BLaER1 (cell line): ENCODE results near the gene MAX.

ENCODE experiments used
- H3K27ac ChIP-seq: shearing (Covaris generic); formaldehyde crosslinking; 2 replicates; pipeline ENCODE4 v1.8.1; 2022
- H3K27me3 ChIP-seq: shearing (Covaris generic); formaldehyde crosslinking; 2 replicates; pipeline ENCODE4 v1.8.1; 2022
- H3K36me3 ChIP-seq: shearing (Covaris generic); formaldehyde crosslinking; 2 replicates; pipeline ENCODE4 v1.8.1; 2022
- H3K4me1 ChIP-seq: shearing (Covaris generic); formaldehyde crosslinking; 2 replicates; pipeline ENCODE4 v1.8.1; 2022
- H3K4me2 ChIP-seq: shearing (Covaris generic); formaldehyde crosslinking; 2 replicates; pipeline ENCODE4 v1.8.1; 2022
- H3K4me3 ChIP-seq: shearing (Covaris generic); formaldehyde crosslinking; 2 replicates; pipeline ENCODE4 v1.8.1; 2022
- H3K9ac ChIP-seq: shearing (Covaris generic); formaldehyde crosslinking; 2 replicates; pipeline ENCODE4 v1.8.1; 2022
- H3K9me3 ChIP-seq: shearing (Covaris generic); formaldehyde crosslinking; 2 replicates; pipeline ENCODE4 v1.8.1; 2022
- H4K20me1 ChIP-seq: shearing (Covaris generic); formaldehyde crosslinking; 2 replicates; pipeline ENCODE4 v1.8.1; 2022
- Cebpa-rat ChIP-seq: shearing (Covaris generic); IDR thresholded peaks from 2 replicates; pipeline ENCODE4 v1.8.1; 2022

MAX gene

DNA sequence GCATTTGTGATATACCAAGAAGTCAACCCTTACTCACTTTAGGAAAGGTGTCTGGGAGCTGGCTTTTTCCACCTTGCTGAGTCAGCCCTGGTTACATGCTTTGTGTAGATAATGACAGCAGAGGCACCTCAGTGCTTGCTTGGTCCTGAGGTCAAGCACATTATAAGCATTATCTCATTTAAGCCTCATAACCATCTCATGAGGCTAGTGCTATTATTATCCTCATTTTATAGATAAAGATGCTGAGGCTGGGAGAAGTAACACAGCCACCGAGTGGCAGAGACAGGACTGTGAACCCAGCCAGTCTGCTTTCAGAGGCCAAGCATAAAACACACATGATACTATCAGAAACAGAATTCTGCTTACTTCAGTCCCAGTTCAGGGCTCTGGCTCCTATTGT lies 29.4 kb downstream of the MAX start:
- Histone ChIP-seq H3K9ac (no peak overlapping the region), H3K4me1 (peaks cover 23% of the 10 kb centered on the region), H3K27ac (no peak overlapping the region), H3K9me3 (no peaks in the 10 kb centered on the region), H3K4me2 (no peak overlapping the region), H3K36me3 (peaks cover 96% of the 10 kb centered on the region), H3K4me3 (no peak overlapping the region), H4K20me1 (peaks cover 84% of the 10 kb centered on the region), H3K27me3 (no peaks in the 10 kb centered on the region)
- TF ChIP-seq Cebpa-rat: no peak

DNA sequence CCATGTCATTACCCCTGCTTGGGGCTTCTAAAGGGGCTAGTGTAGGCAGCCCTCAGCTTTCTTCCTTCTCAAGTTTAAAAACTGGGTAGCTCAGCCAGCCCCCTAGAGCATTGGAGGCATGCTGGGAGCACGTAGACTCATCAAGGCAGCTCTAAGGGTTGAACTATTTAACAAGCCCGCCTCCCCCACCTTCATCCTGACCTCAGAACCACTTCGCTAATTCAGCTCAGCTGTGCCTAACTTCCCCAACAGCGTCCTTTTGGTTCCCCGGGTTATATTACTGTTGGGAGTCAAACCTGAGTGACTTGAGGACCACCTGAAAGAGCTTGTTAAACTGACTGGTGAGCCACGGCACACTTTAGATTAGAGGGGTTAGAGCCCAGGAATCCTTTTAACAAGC lies 30.1 kb downstream of the MAX start:
- peaks cover 80% of the 10 kb centered on the region for H4K20me1 ChIP-seq
- TF ChIP-seq Cebpa-rat: no peak
- no peaks in the 10 kb centered on the region for H3K9me3 ChIP-seq
- peaks cover 23% of the 10 kb centered on the region for H3K4me1 ChIP-seq
- no peak overlapping the region for H3K9ac ChIP-seq
- no peak overlapping the region for H3K4me2 ChIP-seq
- H3K36me3 ChIP-seq: peaks cover 96% of the 10 kb centered on the region
- no peak overlapping the region for H3K4me3 ChIP-seq
- H3K27ac ChIP-seq: no peak overlapping the region
- H3K27me3 ChIP-seq: no peaks in the 10 kb centered on the region

DNA sequence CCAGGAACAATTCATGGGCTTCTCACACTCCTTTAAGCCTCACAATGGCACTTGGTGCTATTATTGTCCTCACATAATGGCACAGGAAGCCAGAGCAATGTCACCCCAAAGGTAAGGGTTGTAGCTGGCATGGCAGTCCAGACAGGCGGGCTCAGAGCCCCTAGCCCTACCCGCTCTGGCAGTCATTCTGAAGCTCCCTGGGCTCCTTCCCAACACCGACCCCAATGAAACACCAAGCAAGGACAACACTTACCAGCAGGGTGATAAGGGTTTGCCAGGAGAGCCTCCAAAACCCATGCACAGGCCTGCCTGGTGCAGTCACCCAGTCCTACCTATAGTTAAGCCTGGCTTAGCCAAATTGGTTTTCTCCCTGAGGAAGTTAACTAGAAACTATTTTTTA lies 30.8 kb downstream of the MAX start:
- TF ChIP-seq Cebpa-rat: no peak

GRCh38 chr14:65070471-65070976 lies 31.8 kb downstream of the MAX start:
- Histone ChIP-seq H3K4me2 (no peak overlapping the region), H3K27ac (no peak overlapping the region)

More for the DNA sequence above, 30.8 kb downstream of the MAX start:
- Histone ChIP-seq H3K9ac (no peak overlapping the region), H3K27me3 (no peaks in the 10 kb centered on the region), H3K9me3 (no peaks in the 10 kb centered on the region), H3K4me1 (peaks cover 23% of the 10 kb centered on the region), H3K36me3 (peaks cover 95% of the 10 kb centered on the region), H3K27ac (no peak overlapping the region), H4K20me1 (peaks cover 73% of the 10 kb centered on the region), H3K4me2 (no peak overlapping the region), H3K4me3 (no peak overlapping the region)

GRCh38 chr14:65069874-65070413 lies 32.4 kb downstream of the MAX start:
- H3K4me3 ChIP-seq: no peak overlapping the region
- peaks cover 95% of the 10 kb centered on the region for H3K36me3 ChIP-seq
- H3K27me3 ChIP-seq: no peaks in the 10 kb centered on the region
- H3K4me2 ChIP-seq: no peak overlapping the region
- no peak overlapping the region for H3K27ac ChIP-seq
- H3K9ac ChIP-seq: no peak overlapping the region
- H4K20me1 ChIP-seq: peaks cover 57% of the 10 kb centered on the region
- TF ChIP-seq Cebpa-rat: no peak
- peaks cover 7% of the 10 kb centered on the region for H3K4me1 ChIP-seq
- no peaks in the 10 kb centered on the region for H3K9me3 ChIP-seq

More at GRCh38 chr14:65070471-65070976, 31.8 kb downstream of the MAX start:
- no peak for TF ChIP-seq Cebpa-rat
- Histone ChIP-seq H3K4me3 (no peak overlapping the region), H3K27me3 (no peaks in the 10 kb centered on the region), H3K9me3 (no peaks in the 10 kb centered on the region), H4K20me1 (peaks cover 63% of the 10 kb centered on the region), H3K9ac (no peak overlapping the region), H3K36me3 (peaks cover 95% of the 10 kb centered on the region), H3K4me1 (peaks cover 13% of the 10 kb centered on the region)

DNA sequence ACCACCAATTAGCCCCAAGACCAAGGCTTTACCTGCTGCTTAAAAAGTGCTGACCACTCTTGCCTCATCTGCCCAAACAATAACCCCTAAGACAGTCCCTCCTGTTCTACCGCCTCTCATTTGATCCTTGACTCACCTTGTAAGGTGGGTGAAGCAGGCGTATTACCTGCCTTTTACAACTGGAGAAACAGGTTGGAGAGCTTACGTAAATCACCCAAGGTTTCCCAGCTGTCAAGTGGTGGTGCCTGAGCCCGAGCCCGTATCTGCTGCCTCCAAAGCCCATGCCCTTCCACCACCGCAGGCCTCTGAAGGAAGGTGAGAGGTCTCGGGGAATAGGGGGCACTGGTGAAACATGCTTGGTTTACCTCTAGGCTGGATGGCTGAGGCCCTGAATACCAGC lies 36.6 kb downstream of the MAX start:
- no peak overlapping the region for H3K4me3 ChIP-seq
- H3K27me3 ChIP-seq: no peaks in the 10 kb centered on the region
- no peaks in the 10 kb centered on the region for H3K9me3 ChIP-seq
- H3K27ac ChIP-seq: no peak overlapping the region
- no peaks in the 10 kb centered on the region for H3K4me1 ChIP-seq
- no peak overlapping the region for H3K9ac ChIP-seq
- peaks cover 96% of the 10 kb centered on the region for H3K36me3 ChIP-seq
- H3K4me2 ChIP-seq: no peak overlapping the region
- no peak for TF ChIP-seq Cebpa-rat
- H4K20me1 ChIP-seq: peaks cover 21% of the 10 kb centered on the region

DNA sequence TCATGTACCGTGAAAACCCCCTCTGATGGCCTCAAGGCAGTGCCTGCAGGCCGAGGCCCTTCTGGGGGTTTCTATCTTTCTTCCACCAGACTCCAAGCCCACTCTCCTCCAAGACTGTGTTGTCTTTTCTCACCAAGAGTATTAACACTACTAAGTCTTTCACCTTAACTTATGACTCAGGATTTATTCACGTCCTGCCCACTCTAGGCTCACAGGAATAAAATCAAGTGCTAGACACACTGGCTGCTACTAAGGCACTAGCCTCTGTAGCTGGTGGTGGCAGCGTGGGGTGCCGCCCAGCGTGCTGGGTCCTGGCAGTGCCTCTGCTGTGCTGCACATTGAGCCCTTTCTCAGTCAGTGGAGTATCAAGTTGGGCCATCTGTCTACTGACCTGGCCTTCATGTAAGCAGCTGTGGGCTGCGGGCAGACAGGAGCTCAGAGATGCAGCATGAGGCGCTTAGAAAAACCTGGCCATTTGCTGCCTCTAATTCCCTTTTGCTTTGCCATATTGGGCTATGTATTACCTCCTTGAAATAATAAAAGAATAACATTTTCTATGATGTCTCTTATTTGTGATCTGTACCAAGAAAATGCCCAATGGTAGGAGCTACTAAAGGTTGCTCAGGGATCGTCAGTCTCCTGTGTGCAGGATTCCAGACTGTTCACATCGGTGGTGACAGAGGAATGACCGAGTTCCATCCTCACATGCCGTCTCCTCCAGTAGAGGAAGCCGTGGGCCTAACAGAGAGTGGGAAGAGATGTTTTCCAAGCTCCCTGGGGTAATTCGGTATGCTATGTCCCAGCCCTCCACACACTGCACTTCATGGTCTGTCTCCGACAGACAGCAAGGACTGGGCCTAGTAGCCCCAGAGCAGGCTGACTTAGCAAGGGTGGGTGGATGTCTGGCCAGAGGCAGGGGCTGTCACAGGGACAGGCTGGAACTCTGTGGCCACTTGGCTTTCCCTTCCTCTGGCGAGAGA lies 39.9 kb downstream of the MAX start:
- Histone ChIP-seq H3K36me3 (peaks cover 94% of the 10 kb centered on the region), H3K9ac (no peak overlapping the region), H3K4me3 (no peak overlapping the region), H3K9me3 (no peaks in the 10 kb centered on the region), H3K4me2 (no peak overlapping the region), H3K27me3 (no peaks in the 10 kb centered on the region), H3K4me1 (no peaks in the 10 kb centered on the region), H4K20me1 (no peaks in the 10 kb centered on the region), H3K27ac (no peak overlapping the region)
- no peak for TF ChIP-seq Cebpa-rat

DNA sequence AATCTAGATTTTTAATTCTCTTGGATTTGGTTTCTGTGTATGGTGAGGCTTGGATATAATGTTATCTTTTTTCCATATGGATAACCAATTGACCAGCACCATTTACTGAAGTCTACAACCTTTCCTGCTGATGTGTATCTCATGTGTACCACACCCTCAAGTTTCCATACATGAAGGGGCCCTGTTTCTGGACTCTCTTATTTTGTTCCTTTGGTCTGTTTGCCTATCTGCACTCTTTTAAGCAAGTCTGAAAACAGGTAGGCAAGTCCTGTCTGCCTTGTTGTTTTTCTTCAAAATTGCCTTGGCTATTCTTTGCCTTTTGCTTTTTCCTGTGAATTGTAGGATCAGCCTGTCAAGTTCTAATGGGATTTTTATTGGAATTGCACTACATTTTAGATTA lies 44.6 kb downstream of the MAX start:
- peaks cover 60% of the 10 kb centered on the region for H3K36me3 ChIP-seq
- H3K4me1 ChIP-seq: peaks cover 46% of the 10 kb centered on the region
- no peaks in the 10 kb centered on the region for H4K20me1 ChIP-seq
- H3K27ac ChIP-seq: no peak overlapping the region
- no peaks in the 10 kb centered on the region for H3K9me3 ChIP-seq
- TF ChIP-seq Cebpa-rat: no peak
- no peak overlapping the region for H3K4me2 ChIP-seq
- H3K4me3 ChIP-seq: no peak overlapping the region
- H3K27me3 ChIP-seq: no peaks in the 10 kb centered on the region
- H3K9ac ChIP-seq: no peak overlapping the region

DNA sequence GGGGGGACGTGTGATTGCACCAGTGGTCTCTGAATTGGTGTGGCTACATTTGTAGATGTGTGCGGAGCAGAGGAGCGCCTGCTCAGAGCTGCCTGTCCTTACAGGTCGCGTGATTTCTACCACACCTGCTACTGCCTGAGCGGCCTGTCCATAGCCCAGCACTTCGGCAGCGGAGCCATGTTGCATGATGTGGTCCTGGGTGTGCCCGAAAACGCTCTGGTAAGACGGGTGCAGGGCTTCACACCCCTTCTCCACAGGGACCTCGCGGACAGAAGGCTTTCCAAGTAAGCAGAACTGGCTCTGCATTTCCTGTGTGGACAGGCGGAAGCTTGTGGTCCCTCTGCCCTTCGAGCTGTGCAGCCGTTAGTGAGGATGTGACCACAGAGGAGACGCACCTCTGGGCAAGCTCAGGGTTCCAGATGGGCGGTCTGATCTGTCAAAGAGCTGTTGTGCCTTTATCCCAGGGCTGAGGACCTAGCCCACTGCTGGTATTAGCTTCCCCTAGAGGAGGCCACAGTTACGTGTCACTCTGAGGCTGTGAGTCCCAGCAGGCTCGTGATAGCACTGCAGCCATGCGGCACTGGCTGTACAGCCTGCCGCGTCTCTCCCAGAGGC lies 47.7 kb downstream of the MAX start:
- Histone ChIP-seq H3K9ac (peak overlapping the region; percentile 58; the same call in 1 of the 2 replicates), H3K9me3 (no peaks in the 10 kb centered on the region), H4K20me1 (no peaks in the 10 kb centered on the region), H3K4me2 (peak overlapping the region; percentile 86), H3K27me3 (no peaks in the 10 kb centered on the region), H3K27ac (peak overlapping the region; percentile 73), H3K4me1 (peaks cover 46% of the 10 kb centered on the region), H3K36me3 (peaks cover 38% of the 10 kb centered on the region), H3K4me3 (peak overlapping the region; percentile 27)
- TF ChIP-seq Cebpa-rat: no peak
